ENCODE data around the gene GALNT7. TPM values are rescaled to one million over a fixed set of nuclear protein-coding genes. Genes with fewer than 3 reads are reported as not detected.

GALNT7 gene
- total and polyA plus RNA-seq, 7 donors = 0.69 to 3.2 (median 1.6) TPM

DNA sequence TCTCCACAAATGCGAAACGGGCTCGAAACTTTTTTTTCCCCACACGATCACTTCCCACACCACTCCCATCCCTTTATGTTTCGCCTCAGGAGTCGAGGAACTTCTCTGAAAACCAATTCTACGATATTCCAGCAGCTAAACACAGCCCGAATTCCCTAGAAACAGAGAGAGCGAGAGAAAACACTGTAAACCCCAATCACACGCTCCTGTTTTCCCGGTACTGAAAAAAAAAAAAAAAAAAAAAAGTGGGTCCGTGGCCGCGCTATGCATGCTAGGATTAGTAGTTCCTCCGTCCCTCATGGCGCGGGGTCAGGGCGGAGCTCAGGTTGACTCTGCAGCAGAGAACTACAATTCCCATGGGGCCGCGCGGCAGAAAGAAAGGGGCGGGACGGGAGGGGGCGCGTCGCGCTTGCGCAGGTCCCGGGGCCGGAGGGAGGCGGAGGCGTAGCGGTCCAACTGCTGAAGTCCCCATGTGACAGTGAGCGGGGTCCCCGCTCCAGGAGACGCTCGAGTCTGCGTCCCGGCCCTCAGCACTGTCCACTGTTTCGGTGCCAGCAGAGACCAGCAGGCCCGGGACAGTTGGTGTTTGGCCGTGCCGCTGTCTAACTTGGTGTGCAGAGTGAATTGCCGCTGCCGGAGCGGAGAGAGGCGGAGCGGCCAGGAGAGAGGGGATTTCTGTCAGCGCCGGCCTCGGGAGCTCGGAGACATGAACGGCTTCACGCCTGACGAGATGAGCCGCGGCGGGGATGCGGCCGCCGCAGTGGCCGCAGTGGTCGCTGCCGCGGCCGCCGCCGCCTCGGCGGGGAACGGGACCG is 202.1 kb downstream of the GALNT7 start, which contains the start of gene SAP30:
TSS of gene SAP30 (plus strand) at position 478 of the 815 bp plus-strand sequence. CDS start at position 707, 229 bp downstream.
- H3K27ac ChIP-seq = peak within 1 kb of the TSS; percentile 92
- peak within 1 kb of the TSS; percentile 84 for H3K4me3 ChIP-seq
- WGBS, 3 donors = 0 to 1% (median 1%) methylated on average over 65 to 72 of the region's 72 CpGs
- no peak for TF ChIP-seq CTCF (IDR thresholded peaks at IDR 0.05)
- ATAC-seq (peak; percentile 95 to 98 (median 97)), DNase-seq (peak; percentile 98 to 99)
- peaks cover 16% of the 10 kb centered on the region for H3K4me1 ChIP-seq
- H3K9me3 ChIP-seq = no peaks in the 10 kb centered on the region
- intact Hi-C loops (cut with DNase I) = loop anchor here (1.0 to 2.0 kb wide), 2 partner anchors 36 kb away; partner anchors contain the start of gene HMGB2 (in 2 of the 2)
- no peaks in the 10 kb centered on the region for H3K27me3 ChIP-seq (ENCODE audit: insufficient read depth in 3 of 3, low read length in 2 of 3)
- no peaks in the 10 kb centered on the region for H3K36me3 ChIP-seq (ENCODE audit: insufficient read depth in 1 of 2, low read depth in 1 of 2)

DNA sequence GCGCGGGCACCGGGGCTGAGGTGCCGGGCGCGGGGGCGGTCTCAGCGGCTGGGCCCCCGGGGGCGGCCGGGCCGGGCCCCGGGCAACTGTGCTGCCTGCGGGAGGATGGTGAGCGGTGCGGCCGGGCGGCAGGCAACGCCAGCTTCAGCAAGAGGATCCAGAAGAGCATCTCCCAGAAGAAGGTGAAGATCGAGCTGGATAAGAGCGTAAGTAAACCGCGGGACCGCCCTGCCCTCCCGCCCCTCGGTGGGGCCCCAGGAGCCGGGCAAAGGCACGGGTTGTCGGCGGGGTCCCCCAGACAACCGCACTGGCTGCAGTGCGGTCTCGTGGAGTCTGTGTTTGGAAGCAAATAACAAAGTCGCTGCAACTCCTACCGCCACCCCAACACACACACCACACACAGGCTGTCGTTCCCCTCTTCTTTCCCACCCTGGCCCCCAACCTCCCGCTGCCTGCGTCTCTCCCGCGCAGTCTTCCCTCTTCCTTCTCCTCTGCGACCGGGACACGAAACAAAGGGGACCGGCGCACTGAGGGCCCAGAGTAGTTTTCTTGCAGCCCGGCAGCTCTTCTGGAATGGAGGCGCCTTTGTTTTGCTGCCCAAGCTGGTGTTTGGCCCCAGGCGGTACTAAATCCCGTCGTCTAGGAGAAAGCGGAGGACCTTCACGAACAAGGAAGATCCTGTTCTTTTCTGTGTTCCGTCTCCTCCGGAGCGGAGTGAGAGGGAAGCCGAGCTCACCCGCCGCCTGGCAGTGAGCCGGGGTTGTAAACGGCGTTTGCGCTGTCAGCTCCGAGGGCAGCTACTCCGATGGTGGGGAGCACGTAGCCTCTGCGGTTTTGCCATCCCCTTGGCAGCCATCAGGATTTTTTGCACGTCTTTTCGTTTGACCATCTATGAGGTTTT is 202.9 kb downstream of the GALNT7 start:
- DNase-seq (peak; percentile 71 to 84), ATAC-seq (peak in 3 of 4 donors; percentile 24 to 50 (median 27))
- Histone ChIP-seq H3K4me3 (peak overlapping the region; percentile 84), H3K9me3 (no peaks in the 10 kb centered on the region), H3K27me3 (ENCODE audit: insufficient read depth in 3 of 3, low read length in 2 of 3) (no peaks in the 10 kb centered on the region), H3K36me3 (ENCODE audit: insufficient read depth in 1 of 2, low read depth in 1 of 2) (peaks cover 0 to 5% of the 10 kb centered on the region in 2 donors), H3K27ac (peak overlapping the region; percentile 92), H3K4me1 (peaks cover 16% of the 10 kb centered on the region)
- 0% methylated on average over 61 to 68 of the region's 68 CpGs for WGBS, 3 donors
- TF ChIP-seq CTCF (IDR thresholded peaks at IDR 0.05) = no peak
- intact Hi-C loops (cut with DNase I) = loop anchor here in 1 of 2 donors (2.0 kb wide), 1 partner anchor 37 kb away; the partner anchor contains the start of gene HMGB2

Other genes starting within 250 kb of the GALNT7 start
- 10 to 100 TPM; 14.9 to 27.2 (median 19.6) TPM for gene HMGB2, start 165.5 kb downstream of the GALNT7 start, total RNA-seq
- gene HMGB2, start 165.5 kb downstream of the GALNT7 start, polyA plus RNA-seq = 10 to 100 TPM; 12.3 to 30.2 (median 27.4) TPM
- 1 to 10 TPM; 3.5 to 8.4 (median 6.4) TPM for gene SAP30, start 202.1 kb downstream of the GALNT7 start, total RNA-seq
- gene SAP30, start 202.1 kb downstream of the GALNT7 start, polyA plus RNA-seq = 10 to 100 TPM in 1 of 3 donors, 1 to 10 TPM in 2; 5.2 to 10.7 (median 7.7) TPM
- under 1 TPM in 1 of 4 donors, not detected in 3; 0.19 TPM for gene SCRG1, start 230.3 kb downstream of the GALNT7 start, total RNA-seq
- gene SCRG1, start 230.3 kb downstream of the GALNT7 start, polyA plus RNA-seq = under 1 TPM in 2 of 3 donors, not detected in 1; 0.01 to 0.03 TPM

Measured in psoas muscle (tissue), 8 donors.